ENCODE measurements around the gene IGFLR1.

- TF ChIP-seq CTCF (IDR thresholded peaks at IDR 0.05) (no peak), POLR2A (IDR thresholded peaks at IDR 0.05) (no peak)
Measured at GRCh38 chr19:35746531-35746930, 4.3 kb upstream of the IGFLR1 start.
